Measurements from ENCODE around the gene KAZN. TPM values are rescaled to one million over a fixed set of nuclear protein-coding genes. Genes with fewer than 3 reads are reported as not detected.

KAZN gene
- total and polyA plus RNA-seq, 2 donors (not counting 1 experiment from before 2014, with no cell fraction given): 3.4 to 5.0 TPM

DNA sequence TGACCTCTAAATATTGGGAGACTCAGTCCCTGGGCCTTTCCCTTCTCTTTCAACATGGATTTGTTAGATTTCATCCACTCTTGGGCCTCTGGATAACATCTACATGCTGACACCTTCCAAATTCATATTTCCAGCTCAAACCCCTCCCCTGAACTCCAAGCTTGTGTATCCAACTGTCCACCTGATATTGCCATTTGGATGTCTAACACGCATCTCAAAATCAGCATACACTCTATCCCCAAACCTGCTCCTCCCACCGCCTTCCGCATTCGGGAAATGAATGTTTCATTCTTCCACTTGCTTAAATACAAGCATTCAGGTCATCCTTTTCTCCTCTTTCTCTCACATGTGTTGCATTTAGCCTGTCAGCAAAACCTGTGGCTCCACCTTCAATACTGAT lies 17.5 kb upstream of the KAZN start:
- Histone ChIP-seq H2AFZ (ENCODE audit: low read length) (no peak overlapping the region), H3K79me2 (ENCODE audit: control insufficient read depth, insufficient read depth, low read length) (no peaks in the 10 kb centered on the region), H3K27ac (ENCODE audit: insufficient read depth, low read length) (no peak overlapping the region), H3K9ac (ENCODE audit: insufficient read depth, low read length) (no peak overlapping the region), H3K36me3 (ENCODE audit: control insufficient read depth, insufficient read depth, low read length) (no peaks in the 10 kb centered on the region), H3K27me3 (ENCODE audit: control insufficient read depth, insufficient read depth, low read length) (peaks cover 3% of the 10 kb centered on the region), H4K20me1 (ENCODE audit: control insufficient read depth, extremely low read depth, insufficient read depth, low read length) (no peaks in the 10 kb centered on the region), H3K4me1 (ENCODE audit: control insufficient read depth, extremely low read depth, insufficient read depth, low read length) (no peaks in the 10 kb centered on the region), H3K4me3 (replicated peaks in 1 of 4; ENCODE audit: control extremely low read depth in 1 of 4, insufficient read depth in 1 of 4, low read depth in 3 of 4, low read length in 4 of 4) (no peak overlapping the region), H3K4me2 (ENCODE audit: extremely low read depth, insufficient read depth, low read length) (no peak overlapping the region), H3K9me3 (ENCODE audit: control insufficient read depth, insufficient read depth, low read depth, low read length) (no peaks in the 10 kb centered on the region)
- DNase-seq (ENCODE audit: low read depth in 2 of 2): no peak
- TF ChIP-seq CTCF (conservative IDR thresholded peaks at IDR 0.05 in 1 of 2, IDR thresholded peaks at IDR 0.05 in 1 of 2; ENCODE audit: low read depth in 1 of 2, low read length in 2 of 2) (no peak), EZH2 (IDR thresholded peaks at IDR 0.05; ENCODE audit: low read length, missing control alignments) (no peak)

DNA sequence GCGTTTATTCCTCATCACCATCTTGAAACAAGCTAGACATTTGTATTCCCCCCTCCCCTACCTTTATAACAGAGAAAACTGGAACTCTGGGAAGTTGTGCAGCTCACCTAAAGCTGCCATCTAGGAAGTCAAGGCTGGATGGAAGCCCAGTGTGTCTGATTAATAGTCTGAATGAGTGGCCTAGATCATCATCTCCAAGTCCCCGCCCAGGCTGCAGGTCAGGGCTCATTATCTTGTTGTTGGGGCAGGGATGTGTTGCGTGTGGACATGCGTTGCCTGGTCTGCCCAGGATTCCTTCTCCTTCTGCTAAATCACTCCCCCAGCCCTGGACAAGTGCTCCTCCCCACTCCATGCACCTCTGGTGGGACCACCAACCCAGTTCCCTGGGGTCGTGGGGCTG lies 14.7 kb upstream of the KAZN start:
- no peak overlapping the region for H3K9ac ChIP-seq (ENCODE audit: insufficient read depth, low read length)
- no peaks in the 10 kb centered on the region for H3K9me3 ChIP-seq (ENCODE audit: control insufficient read depth, insufficient read depth, low read depth, low read length)
- no peak overlapping the region for H3K4me2 ChIP-seq (ENCODE audit: extremely low read depth, insufficient read depth, low read length)
- H2AFZ ChIP-seq (ENCODE audit: low read length): no peak overlapping the region
- peaks cover 3% of the 10 kb centered on the region for H3K27me3 ChIP-seq (ENCODE audit: control insufficient read depth, insufficient read depth, low read length)
- TF ChIP-seq EZH2 (IDR thresholded peaks at IDR 0.05; ENCODE audit: low read length, missing control alignments) (no peak), CTCF (conservative IDR thresholded peaks at IDR 0.05 in 1 of 2, IDR thresholded peaks at IDR 0.05 in 1 of 2; ENCODE audit: low read depth in 1 of 2, low read length in 2 of 2) (no peak)
- no peaks in the 10 kb centered on the region for H3K79me2 ChIP-seq (ENCODE audit: control insufficient read depth, insufficient read depth, low read length)
- H3K27ac ChIP-seq (ENCODE audit: insufficient read depth, low read length): no peak overlapping the region
- no peaks in the 10 kb centered on the region for H4K20me1 ChIP-seq (ENCODE audit: control insufficient read depth, extremely low read depth, insufficient read depth, low read length)
- no peaks in the 10 kb centered on the region for H3K36me3 ChIP-seq (ENCODE audit: control insufficient read depth, insufficient read depth, low read length)
- no peak for DNase-seq (ENCODE audit: low read depth in 2 of 2)
- no peak overlapping the region for H3K4me3 ChIP-seq (replicated peaks in 1 of 4; ENCODE audit: control extremely low read depth in 1 of 4, insufficient read depth in 1 of 4, low read depth in 3 of 4, low read length in 4 of 4)
- H3K4me1 ChIP-seq (ENCODE audit: control insufficient read depth, extremely low read depth, insufficient read depth, low read length): no peaks in the 10 kb centered on the region

DNA sequence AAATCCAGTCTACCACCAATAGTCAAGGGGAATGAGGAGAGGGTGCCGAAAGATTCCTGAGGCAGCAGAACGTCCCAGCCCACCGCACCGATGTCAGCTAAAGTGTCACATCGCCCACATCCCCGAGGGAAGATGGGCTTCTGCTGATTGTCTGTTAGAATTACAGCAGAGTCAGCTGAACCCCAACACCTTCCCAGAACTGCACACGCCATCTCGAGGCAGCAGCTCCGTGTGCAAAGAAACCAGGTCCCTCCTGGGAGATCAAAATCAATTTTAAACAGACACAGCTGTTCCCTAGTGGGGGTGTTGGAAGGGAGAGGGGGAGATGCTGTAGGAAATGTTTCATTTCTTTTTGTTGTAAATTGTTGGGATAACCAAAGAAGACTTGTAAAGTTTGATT lies 12.8 kb upstream of the KAZN start:
- Histone ChIP-seq H3K4me3 (replicated peaks in 1 of 4; ENCODE audit: control extremely low read depth in 1 of 4, insufficient read depth in 1 of 4, low read depth in 3 of 4, low read length in 4 of 4) (no peak overlapping the region), H3K4me1 (ENCODE audit: control insufficient read depth, extremely low read depth, insufficient read depth, low read length) (no peaks in the 10 kb centered on the region), H3K9ac (ENCODE audit: insufficient read depth, low read length) (no peak overlapping the region), H3K27ac (ENCODE audit: insufficient read depth, low read length) (no peak overlapping the region), H4K20me1 (ENCODE audit: control insufficient read depth, extremely low read depth, insufficient read depth, low read length) (no peaks in the 10 kb centered on the region), H3K9me3 (ENCODE audit: control insufficient read depth, insufficient read depth, low read depth, low read length) (no peaks in the 10 kb centered on the region), H3K36me3 (ENCODE audit: control insufficient read depth, insufficient read depth, low read length) (no peaks in the 10 kb centered on the region), H3K27me3 (ENCODE audit: control insufficient read depth, insufficient read depth, low read length) (peaks cover 3% of the 10 kb centered on the region), H2AFZ (ENCODE audit: low read length) (no peak overlapping the region), H3K4me2 (ENCODE audit: extremely low read depth, insufficient read depth, low read length) (no peak overlapping the region), H3K79me2 (ENCODE audit: control insufficient read depth, insufficient read depth, low read length) (no peaks in the 10 kb centered on the region)
- TF ChIP-seq CTCF (conservative IDR thresholded peaks at IDR 0.05 in 1 of 2, IDR thresholded peaks at IDR 0.05 in 1 of 2; ENCODE audit: low read depth in 1 of 2, low read length in 2 of 2) (no peak), EZH2 (IDR thresholded peaks at IDR 0.05; ENCODE audit: low read length, missing control alignments) (no peak)
- DNase-seq (ENCODE audit: low read depth in 2 of 2): no peak

Data from fibroblast of lung (primary cell).